Natural killer cell (primary cell): ENCODE measurements around the gene SMARCA2. TPM values are rescaled to one million over a fixed set of nuclear protein-coding genes. Genes with fewer than 3 reads are reported as not detected.

Source experiments
- ATAC-seq, 3 donors: fragments of 150-1000 bp in 2 of 3; fragments of 200-7000 bp in 1 of 3; cut with Tn5 transposase; 1 replicate in 1 of 3; 2 replicates in 2 of 3; pipeline ENCODE4 v1.10.0; 2021; ENCODE audit warnings: mild to moderate bottlenecking in 2 of 3, moderate library complexity in 2 of 3
- DNase-seq, 2 donors: peaks; one replicate each; pipeline versions ENCODE4 v3.0.0 to v3.0.0-alpha.2; 2013 to 2021; ENCODE audit warnings: mixed read lengths in 1 of 2
- H3K27ac ChIP-seq: one replicate; pipeline ENCODE4 v1.5.1; 2013; ENCODE audit warnings: mild to moderate bottlenecking, low read length
- H3K27me3 ChIP-seq: one replicate; pipeline ENCODE4 v1.6.1; 2013; ENCODE audit warnings: low read length; ENCODE audit not compliant: control insufficient read depth, insufficient read depth
- H3K36me3 ChIP-seq: one replicate; pipeline ENCODE4 v1.6.1; 2013; ENCODE audit warnings: low read length; ENCODE audit not compliant: control insufficient read depth, insufficient read depth
- H3K4me1 ChIP-seq: one replicate; pipeline ENCODE4 v1.6.1; 2013; ENCODE audit warnings: low read length; ENCODE audit not compliant: control insufficient read depth, insufficient read depth
- H3K4me3 ChIP-seq: one replicate; pipeline ENCODE4 v1.5.1; 2013; ENCODE audit warnings: low read length
- H3K9me3 ChIP-seq: one replicate; pipeline ENCODE4 v1.6.1; 2013; ENCODE audit warnings: low read length; ENCODE audit not compliant: control insufficient read depth, insufficient read depth
- H3K27ac Mint-ChIP-seq, 2 donors: one replicate each; pipeline ENCODE4 v1.8.0; 2022; ENCODE audit warnings: mild to moderate bottlenecking in 2 of 2, mixed read lengths in 2 of 2, moderate library complexity in 1 of 2
- H3K27me3 Mint-ChIP-seq, 2 donors: one replicate each; pipeline ENCODE4 v1.8.0; 2022; ENCODE audit warnings: low read depth in 2 of 2, mixed read lengths in 2 of 2
- H3K36me3 Mint-ChIP-seq: one replicate; pipeline ENCODE4 v1.8.0; 2022; ENCODE audit warnings: mixed read lengths
- H3K4me1 Mint-ChIP-seq, 2 donors: one replicate each; pipeline ENCODE4 v1.8.0; 2022; ENCODE audit warnings: mixed read lengths in 2 of 2
- H3K4me3 Mint-ChIP-seq: one replicate; pipeline ENCODE4 v1.8.0; 2022; ENCODE audit warnings: mild to moderate bottlenecking, moderate library complexity, mixed read lengths
- H3K9me3 Mint-ChIP-seq, 2 donors: one replicate each; pipeline ENCODE4 v1.8.0; 2022; ENCODE audit warnings: mixed read lengths in 2 of 2
- CTCF ChIP-seq: fragments of 200-600 bp; IDR thresholded peaks from one replicate; pipeline ENCODE4 v1.8.0; 2022; ENCODE audit warnings: antibody characterized with exemption
- WGBS: methylation state at CpG from one replicate; pipeline ENCODE4 v1.1.7; 2013; ENCODE audit warnings: missing lambda C conversion rate; ENCODE audit not compliant: insufficient coverage; 5-methylcytosine and 5-hydroxymethylcytosine counted together
- intact Hi-C: fragments of 100-400 bp; cut with micrococcal nuclease; formaldehyde crosslinking; loops from one replicate; pipeline ENCODE4 v1.14.2; 2022
- total RNA-seq, 4 donors: library from RNA; stranded (reverse); fragments of 120-200 nt in 1 of 4; gene quantifications; one replicate each; pipeline versions ENCODE4 v1.2.3 to v1.2.4, GENCODE V29; 2013 to 2022

The SMARCA2 gene
- total RNA-seq, 3 donors from 2014 or later (not counting 1 experiment from before 2014, with no cell fraction given) = 303 to 324 (median 308) TPM

GRCh38 chr9:2161661-2162060 lies 146.5 kb downstream of the SMARCA2 start:
- Histone ChIP-seq H3K36me3 (peaks cover 21% of the 10 kb centered on the region), H3K9me3 (no peaks in the 10 kb centered on the region), H3K27ac (no peak overlapping the region), H3K4me3 (no peak overlapping the region), H3K27me3 (no peaks in the 10 kb centered on the region), H3K4me1 (peaks cover 9% of the 10 kb centered on the region)
- Mint-ChIP-seq H3K27me3 (no peaks in the 10 kb centered on the region), H3K9me3 (no peaks in the 10 kb centered on the region), H3K27ac (peak overlapping the region; percentile 80 to 87), H3K36me3 (no peaks in the 10 kb centered on the region), H3K4me3 (no peak overlapping the region), H3K4me1 (peaks cover 72 to 84% of the 10 kb centered on the region in 2 donors)
- no peak for DNase-seq
- WGBS = 97% methylated on average over 13 of the region's 13 CpGs
- intact Hi-C loops = no loop called here
- no peak for ATAC-seq
- no peak for TF ChIP-seq CTCF

GRCh38 chr9:2163231-2163885 lies 148.2 kb downstream of the SMARCA2 start:
- no peaks in the 10 kb centered on the region for H3K36me3 Mint-ChIP-seq
- Histone ChIP-seq H3K4me1 (no peaks in the 10 kb centered on the region), H3K36me3 (peaks cover 24% of the 10 kb centered on the region), H3K27ac (no peak overlapping the region), H3K9me3 (no peaks in the 10 kb centered on the region), H3K4me3 (no peak overlapping the region), H3K27me3 (no peaks in the 10 kb centered on the region)
- ATAC-seq (no peak), DNase-seq (no peak)
- intact Hi-C loops = no loop called here
- 75% methylated on average over 4 of the region's 6 CpGs for WGBS
- no peaks in the 10 kb centered on the region for H3K9me3 Mint-ChIP-seq
- H3K27me3 Mint-ChIP-seq = no peaks in the 10 kb centered on the region
- H3K27ac Mint-ChIP-seq = no peak overlapping the region
- no peak for TF ChIP-seq CTCF
- H3K4me3 Mint-ChIP-seq = no peak overlapping the region
- peaks cover 65 to 78% of the 10 kb centered on the region in 2 donors for H3K4me1 Mint-ChIP-seq

GRCh38 chr9:2164268-2164667 lies 149.1 kb downstream of the SMARCA2 start:
- no peak overlapping the region for H3K4me3 Mint-ChIP-seq
- peaks cover 26% of the 10 kb centered on the region for H3K36me3 ChIP-seq
- H3K27me3 ChIP-seq = no peaks in the 10 kb centered on the region
- peak overlapping the region in 1 of 2 donors; percentile 60 for H3K27ac Mint-ChIP-seq
- H3K9me3 Mint-ChIP-seq = no peaks in the 10 kb centered on the region
- no peak overlapping the region for H3K27ac ChIP-seq
- H3K4me3 ChIP-seq = no peak overlapping the region
- no peaks in the 10 kb centered on the region for H3K9me3 ChIP-seq
- H3K4me1 ChIP-seq = no peaks in the 10 kb centered on the region
- intact Hi-C loops = no loop called here
- 100% methylated on average over 1 of the region's 1 CpG for WGBS
- peaks cover 67 to 71% of the 10 kb centered on the region in 2 donors for H3K4me1 Mint-ChIP-seq
- TF ChIP-seq CTCF = no peak
- ATAC-seq = no peak
- DNase-seq = no peak
- H3K27me3 Mint-ChIP-seq = no peaks in the 10 kb centered on the region
- H3K36me3 Mint-ChIP-seq = no peaks in the 10 kb centered on the region

- H3K36me3 Mint-ChIP-seq = no peaks in the 10 kb centered on the region
- no peak for ATAC-seq
- Histone ChIP-seq H3K4me3 (no peak overlapping the region), H3K27me3 (no peaks in the 10 kb centered on the region), H3K4me1 (no peaks in the 10 kb centered on the region), H3K36me3 (peaks cover 35% of the 10 kb centered on the region), H3K27ac (no peak overlapping the region), H3K9me3 (no peaks in the 10 kb centered on the region)
- H3K9me3 Mint-ChIP-seq = no peaks in the 10 kb centered on the region
- no peak overlapping the region for H3K4me3 Mint-ChIP-seq
- intact Hi-C loops = no loop called here
- 86% methylated on average over 1 of the region's 1 CpG for WGBS
- H3K27me3 Mint-ChIP-seq = no peaks in the 10 kb centered on the region
- DNase-seq = no peak
- H3K4me1 Mint-ChIP-seq = peaks cover 57 to 59% of the 10 kb centered on the region in 2 donors
- peak overlapping the region; percentile 24 to 71 for H3K27ac Mint-ChIP-seq
- no peak for TF ChIP-seq CTCF
These were observed 151.1 kb downstream of the SMARCA2 start for GRCh38 chr9:2166203-2166602.
